ENCODE data around the gene MTX3.

Gene MTX3

GRCh38 chr5:79990598-79991507, at the start of gene MTX3:
Gene MTX3 (minus strand): TSS chr5:79991262. CDS start chr5:79991238, 24 bp downstream.
- H3K4me3 ChIP-seq (ENCODE audit: low read depth, low read length), result peak within 1 kb of the TSS; percentile 81

- H3K4me3 ChIP-seq (ENCODE audit: low read depth, low read length), result no peak overlapping the region
These were observed 48.6 kb upstream of the MTX3 start for GRCh38 chr5:80039650-80040049.

- no peak overlapping the region for H3K4me3 ChIP-seq (ENCODE audit: low read depth, low read length)
These were observed 46.3 kb upstream of the MTX3 start for GRCh38 chr5:80037366-80037765.

- H3K4me3 ChIP-seq (ENCODE audit: low read depth, low read length), result no peak overlapping the region
These were observed 45.6 kb upstream of the MTX3 start for GRCh38 chr5:80036615-80037014.

- peak overlapping the region; percentile 40 for H3K4me3 ChIP-seq (ENCODE audit: low read depth, low read length)
These were observed 44.8 kb upstream of the MTX3 start for GRCh38 chr5:80035839-80036238.

GRCh38 chr5:80034962-80035821, 44.1 kb upstream of the MTX3 start, which contains the start of gene THBS4:
Gene THBS4 (plus strand): TSS chr5:80035348. CDS start chr5:80035538, 190 bp downstream.
- peak within 1 kb of the TSS; percentile 72 for H3K4me3 ChIP-seq (ENCODE audit: low read depth, low read length)

- H3K4me3 ChIP-seq (ENCODE audit: low read depth, low read length), result peak overlapping the region; percentile 72
These were observed 43.5 kb upstream of the MTX3 start for GRCh38 chr5:80034559-80034958.

GRCh38 chr5:80033513-80033912, 42.5 kb upstream of the MTX3 start:
- H3K4me3 ChIP-seq (ENCODE audit: low read depth, low read length), result no peak overlapping the region

GRCh38 chr5:80031109-80031508, 40.0 kb upstream of the MTX3 start:
- H3K4me3 ChIP-seq (ENCODE audit: low read depth, low read length), result no peak overlapping the region

GRCh38 chr5:80026841-80027240, 35.8 kb upstream of the MTX3 start:
- H3K4me3 ChIP-seq (ENCODE audit: low read depth, low read length), result no peak overlapping the region

GRCh38 chr5:80025069-80025468, 34.0 kb upstream of the MTX3 start:
- no peak overlapping the region for H3K4me3 ChIP-seq (ENCODE audit: low read depth, low read length)

- H3K4me3 ChIP-seq (ENCODE audit: low read depth, low read length), result no peak overlapping the region
These were observed 19.8 kb upstream of the MTX3 start for GRCh38 chr5:80010754-80011392.

GRCh38 chr5:80008995-80009765, 18.1 kb upstream of the MTX3 start:
- no peak overlapping the region for H3K4me3 ChIP-seq (ENCODE audit: low read depth, low read length)

- H3K4me3 ChIP-seq (ENCODE audit: low read depth, low read length), result no peak overlapping the region
These were observed 11.6 kb upstream of the MTX3 start for GRCh38 chr5:80002677-80003076.

GRCh38 chr5:79999722-80000121, 8.7 kb upstream of the MTX3 start:
- no peak overlapping the region for H3K4me3 ChIP-seq (ENCODE audit: low read depth, low read length)

GRCh38 chr5:79992891-79993657, 2.0 kb upstream of the MTX3 start:
- no peak overlapping the region for H3K4me3 ChIP-seq (ENCODE audit: low read depth, low read length)

- peak overlapping the region; percentile 81 for H3K4me3 ChIP-seq (ENCODE audit: low read depth, low read length)
These were observed 861 bp downstream of the MTX3 start for GRCh38 chr5:79990205-79990597.

- H3K4me3 ChIP-seq (ENCODE audit: low read depth, low read length), result no peak overlapping the region
These were observed 4.8 kb downstream of the MTX3 start for GRCh38 chr5:79986260-79986659.

GRCh38 chr5:79985288-79985687, 5.8 kb downstream of the MTX3 start:
- no peak overlapping the region for H3K4me3 ChIP-seq (ENCODE audit: low read depth, low read length)

- no peak overlapping the region for H3K4me3 ChIP-seq (ENCODE audit: low read depth, low read length)
These were observed 6.7 kb downstream of the MTX3 start for GRCh38 chr5:79984363-79984762.

All from iPS-11a (cell line).